Gastroesophageal sphincter (tissue), 4 donors: Measurements from ENCODE around the gene GMPR. TPM values are rescaled to one million over a fixed set of nuclear protein-coding genes. Genes with fewer than 3 reads are reported as not detected.

Experiments
- ATAC-seq: fragments of 150-250 bp; one replicate; pipeline ENCODE4 v1.9.1; 2016; ENCODE audit warnings: mild to moderate bottlenecking, moderate library complexity
- H3K27ac ChIP-seq, 4 donors: fragments of 200-600 bp; sonication (generic) in 3 of 4; 1 replicate in 3 of 4; 2 replicates in 1 of 4; pipeline ENCODE4 v1.5.1; 2016 to 2019
- H3K27me3 ChIP-seq: fragments of 200-600 bp; sonication (generic); one replicate; pipeline ENCODE4 v1.5.1; 2019
- H3K36me3 ChIP-seq, 2 donors: fragments of 200-600 bp; sonication (generic); one replicate each; pipeline ENCODE4 v1.5.1; 2019; ENCODE audit warnings: control low read depth in 1 of 2
- H3K4me1 ChIP-seq, 3 donors: fragments of 200-600 bp; sonication (generic); 1 replicate in 2 of 3; 2 replicates in 1 of 3; pipeline ENCODE4 v1.5.1; 2016 to 2019; ENCODE audit warnings: control low read depth in 2 of 3
- H3K4me3 ChIP-seq, 2 donors: fragments of 200-600 bp; sonication (generic); one replicate each; pipeline ENCODE4 v1.5.1; 2019; ENCODE audit warnings: mild to moderate bottlenecking in 1 of 2, moderate library complexity in 1 of 2
- H3K9me3 ChIP-seq, 3 donors: fragments of 200-600 bp; sonication (generic); one replicate each; pipeline ENCODE4 v1.5.1; 2017 to 2019; ENCODE audit warnings: control low read depth in 2 of 3
- EP300 ChIP-seq: sonication (generic); formaldehyde crosslinking; IDR thresholded peaks from one replicate; pipeline ENCODE4 v1.6.1; 2017; ENCODE audit warnings: antibody characterized with exemption, mild to moderate bottlenecking
- POLR2A ChIP-seq, 2 donors: fragments of 450-650 bp; IDR thresholded peaks; one replicate each; pipeline ENCODE4 v1.6.1; 2017; ENCODE audit warnings: antibody characterized with exemption in 2 of 2, mild to moderate bottlenecking in 2 of 2, moderate library complexity in 1 of 2
- POLR2AphosphoS5 ChIP-seq: sonication (generic); formaldehyde crosslinking; IDR thresholded peaks from one replicate; pipeline ENCODE4 v1.6.1; 2017; ENCODE audit warnings: antibody characterized with exemption
- WGBS, 2 donors: methylation state at CpG; one replicate each; pipeline ENCODE4 v1.1.5; 2018; ENCODE audit warnings: low coverage in 1 of 2; 5-methylcytosine and 5-hydroxymethylcytosine counted together
- total RNA-seq, 4 donors: library from RNA; depleted of rRNA; stranded (reverse); fragments of >200 nt; gene quantifications; one replicate each; pipeline ENCODE4 v1.1.0, GENCODE V29; 2016
- TF ChIP-seq, protein P1 (sequence below), 4 experiments: fragments of 200-600 bp in 2 of 4; fragments of 450-650 bp in 2 of 4; sonication (generic) in 1 of 4; IDR thresholded peaks; one replicate each; pipeline ENCODE4 v1.5.1; 2017 to 2019; ENCODE audit warnings: antibody characterized with exemption in 4 of 4, mild to moderate bottlenecking in 2 of 4, moderate library complexity in 2 of 4

The GMPR gene
- total RNA-seq, 4 donors from 2014 or later = 18.2 to 71.5 (median 45.6) TPM

DNA sequence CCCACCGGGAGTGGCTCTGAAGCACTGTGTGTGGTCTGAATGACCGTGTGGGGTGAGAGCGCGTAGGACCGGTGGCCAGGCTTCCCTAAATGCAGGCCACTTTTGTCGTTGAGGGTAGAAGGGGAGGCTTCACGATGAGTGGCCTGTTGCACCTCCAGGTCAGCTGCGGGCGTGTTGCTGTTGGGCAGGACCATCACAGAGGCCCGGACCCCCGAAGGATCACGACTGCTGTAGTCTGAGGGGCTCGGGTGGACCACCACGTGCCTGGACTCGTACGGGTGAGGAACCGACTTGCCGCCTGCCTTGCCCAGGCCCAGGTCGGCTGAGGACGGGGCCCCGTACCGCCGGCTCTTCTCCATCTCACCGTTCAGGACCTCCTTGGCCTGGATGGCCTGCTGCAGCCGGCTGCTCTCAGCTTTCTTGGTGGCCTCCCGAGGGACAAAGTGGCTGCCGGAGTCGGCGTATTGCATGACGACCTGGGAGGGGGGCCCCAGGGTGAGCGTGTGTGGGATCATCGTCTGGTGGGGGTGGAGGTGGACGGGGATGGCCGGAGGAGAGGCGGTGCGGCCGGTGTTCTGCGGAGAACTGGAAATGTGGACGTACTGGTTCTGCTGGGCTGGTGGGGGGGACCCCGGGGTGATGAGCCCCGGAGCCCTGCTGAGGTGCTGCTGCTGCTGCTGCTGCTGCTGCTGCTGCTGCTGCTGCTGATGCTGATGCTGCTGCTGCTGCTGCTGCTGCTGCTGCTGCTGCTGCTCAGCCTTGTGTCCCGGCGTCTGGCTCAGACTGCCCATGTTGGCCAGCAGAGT, 88.8 kb downstream of the GMPR start:
- H3K27me3 ChIP-seq = no peaks in the 10 kb centered on the region
- no peak for ATAC-seq
- H3K4me3 ChIP-seq = no peak overlapping the region
- WGBS, 2 donors = no CpG with 5 or more reads among the region's 43 CpGs
- TF ChIP-seq, protein P1, sequence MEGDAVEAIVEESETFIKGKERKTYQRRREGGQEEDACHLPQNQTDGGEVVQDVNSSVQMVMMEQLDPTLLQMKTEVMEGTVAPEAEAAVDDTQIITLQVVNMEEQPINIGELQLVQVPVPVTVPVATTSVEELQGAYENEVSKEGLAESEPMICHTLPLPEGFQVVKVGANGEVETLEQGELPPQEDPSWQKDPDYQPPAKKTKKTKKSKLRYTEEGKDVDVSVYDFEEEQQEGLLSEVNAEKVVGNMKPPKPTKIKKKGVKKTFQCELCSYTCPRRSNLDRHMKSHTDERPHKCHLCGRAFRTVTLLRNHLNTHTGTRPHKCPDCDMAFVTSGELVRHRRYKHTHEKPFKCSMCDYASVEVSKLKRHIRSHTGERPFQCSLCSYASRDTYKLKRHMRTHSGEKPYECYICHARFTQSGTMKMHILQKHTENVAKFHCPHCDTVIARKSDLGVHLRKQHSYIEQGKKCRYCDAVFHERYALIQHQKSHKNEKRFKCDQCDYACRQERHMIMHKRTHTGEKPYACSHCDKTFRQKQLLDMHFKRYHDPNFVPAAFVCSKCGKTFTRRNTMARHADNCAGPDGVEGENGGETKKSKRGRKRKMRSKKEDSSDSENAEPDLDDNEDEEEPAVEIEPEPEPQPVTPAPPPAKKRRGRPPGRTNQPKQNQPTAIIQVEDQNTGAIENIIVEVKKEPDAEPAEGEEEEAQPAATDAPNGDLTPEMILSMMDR (IDR thresholded peaks at IDR 0.05) = no peak
- TF ChIP-seq POLR2A (IDR thresholded peaks at IDR 0.05) = no peak
- no peak for TF ChIP-seq POLR2AphosphoS5
- peaks cover 0 to 26% of the 10 kb centered on the region in 2 donors for H3K36me3 ChIP-seq
- H3K9me3 ChIP-seq = no peaks in the 10 kb centered on the region
- peaks cover 4 to 43% (median 18%) of the 10 kb centered on the region in 3 donors for H3K4me1 ChIP-seq
- H3K27ac ChIP-seq = no peak overlapping the region

DNA sequence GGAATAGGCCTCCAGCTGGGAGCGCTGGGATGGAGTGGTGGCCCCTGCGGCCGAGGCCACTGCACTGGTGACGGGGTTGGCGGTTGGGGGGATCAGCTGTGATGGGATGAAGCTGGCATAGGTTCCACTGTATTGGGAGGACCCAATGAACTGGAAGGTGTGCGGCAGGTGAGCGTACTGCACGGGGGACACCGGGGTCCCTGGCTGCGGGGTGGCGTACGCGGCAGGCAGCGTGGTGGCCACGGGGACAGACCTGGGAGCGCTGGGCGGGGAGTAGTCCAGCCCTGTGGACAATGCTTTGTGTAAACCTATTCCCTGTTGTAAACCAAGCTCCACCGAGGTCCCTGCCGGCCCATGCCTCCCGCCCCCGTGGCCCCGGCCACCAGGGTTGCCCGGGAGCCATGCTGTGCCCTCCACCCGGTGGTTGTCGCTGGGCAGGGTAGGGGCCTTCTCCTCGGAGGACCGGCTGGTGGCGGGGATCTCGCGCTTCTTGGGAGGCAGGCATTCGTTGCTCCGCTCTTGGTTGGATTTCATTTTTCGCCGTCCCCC, 89.5 kb downstream of the GMPR start:
- Histone ChIP-seq H3K9me3 (no peaks in the 10 kb centered on the region), H3K4me3 (no peak overlapping the region), H3K27ac (no peak overlapping the region), H3K27me3 (no peaks in the 10 kb centered on the region), H3K4me1 (peaks cover 4 to 43% (median 15%) of the 10 kb centered on the region in 3 donors), H3K36me3 (peaks cover 0 to 26% of the 10 kb centered on the region in 2 donors)
- ATAC-seq = no peak
- 94% methylated on average over 9 of the region's 34 CpGs; no CpG with 5 or more reads in 1 of the 2 donors for WGBS, 2 donors
- TF ChIP-seq, protein P1 (IDR thresholded peaks at IDR 0.05) = no peak
- no peak for TF ChIP-seq EP300
- no peak for TF ChIP-seq POLR2AphosphoS5
- TF ChIP-seq POLR2A (IDR thresholded peaks at IDR 0.05) = no peak

DNA sequence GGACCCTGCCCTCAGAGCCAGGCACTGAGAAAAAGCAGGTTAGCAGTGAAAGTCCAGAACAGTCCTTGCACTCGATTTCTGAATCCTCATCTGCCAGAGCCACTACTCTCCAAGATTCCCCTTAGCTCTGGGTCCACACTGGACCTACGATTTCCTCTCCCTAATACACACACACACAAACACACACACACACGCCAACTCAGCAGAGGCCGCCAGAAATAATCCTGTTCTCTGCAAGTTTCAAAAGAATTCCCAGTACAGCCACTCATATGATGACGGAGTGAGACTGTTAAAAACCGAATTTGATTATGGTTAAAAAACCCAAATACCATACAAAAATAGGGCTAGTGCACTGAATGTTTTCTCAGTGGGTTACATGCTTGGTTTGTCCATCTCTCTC, 90.8 kb downstream of the GMPR start:
- Histone ChIP-seq H3K4me1 (peaks cover 4 to 43% (median 12%) of the 10 kb centered on the region in 3 donors), H3K9me3 (no peaks in the 10 kb centered on the region), H3K27me3 (no peaks in the 10 kb centered on the region), H3K4me3 (no peak overlapping the region), H3K36me3 (peaks cover 0 to 26% of the 10 kb centered on the region in 2 donors), H3K27ac (no peak overlapping the region)
- TF ChIP-seq EP300 (no peak), POLR2AphosphoS5 (no peak), POLR2A (IDR thresholded peaks at IDR 0.05) (no peak)
- TF ChIP-seq, protein P1 (IDR thresholded peaks at IDR 0.05) = no peak
- 88 to 96% methylated on average over 4 to 5 of the region's 6 CpGs for WGBS, 2 donors
- ATAC-seq = no peak

DNA sequence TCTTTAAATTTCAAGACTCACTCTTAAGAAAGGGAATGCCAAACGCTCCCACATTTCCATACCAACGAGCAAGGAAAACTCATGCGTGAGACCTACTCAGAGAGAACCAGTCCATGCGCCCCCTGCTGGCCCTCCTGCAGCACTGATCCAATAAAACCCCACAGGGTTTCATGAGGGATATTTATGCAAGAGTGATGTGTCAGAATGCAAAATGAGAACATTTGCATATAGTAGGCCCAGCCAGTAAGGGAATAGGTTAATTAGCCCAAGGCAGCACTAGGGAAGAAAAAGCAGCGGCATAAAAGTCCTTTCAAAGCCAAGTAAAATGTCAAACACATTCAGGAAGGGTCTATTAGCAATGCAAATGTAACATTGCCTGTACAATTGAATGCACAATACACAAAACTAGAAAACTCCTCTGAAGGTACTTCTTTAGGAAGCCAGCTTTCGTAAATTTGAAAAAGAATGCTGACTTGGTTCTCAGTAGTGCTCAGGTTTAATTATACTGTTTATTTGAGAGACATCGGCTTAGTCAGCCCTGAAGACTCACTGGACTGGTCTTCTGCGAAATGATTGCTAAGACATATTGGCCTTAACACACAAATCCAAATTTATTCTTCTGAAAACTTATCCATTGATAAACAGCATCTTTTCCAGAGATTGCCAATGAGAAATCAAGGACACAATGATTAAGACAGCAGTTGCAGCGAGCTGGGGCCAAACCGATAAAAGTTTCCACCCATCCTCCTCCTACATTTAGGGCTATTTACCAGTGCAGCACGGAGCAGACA, 93.2 kb downstream of the GMPR start:
- no peaks in the 10 kb centered on the region for H3K9me3 ChIP-seq
- peak; percentile 63 for ATAC-seq
- no peak overlapping the region for H3K4me3 ChIP-seq
- TF ChIP-seq EP300 (no peak), POLR2AphosphoS5 (no peak), POLR2A (IDR thresholded peaks at IDR 0.05) (no peak)
- TF ChIP-seq, protein P1 (IDR thresholded peaks at IDR 0.05) = peak; percentile 87 to 96 (median 89)
- no peak overlapping the region for H3K27ac ChIP-seq
- WGBS, 2 donors = 28 to 34% methylated on average over 10 to 11 of the region's 11 CpGs
- peaks cover 0 to 18% of the 10 kb centered on the region in 2 donors for H3K36me3 ChIP-seq
- H3K27me3 ChIP-seq = no peaks in the 10 kb centered on the region
- peaks cover 4 to 54% (median 12%) of the 10 kb centered on the region in 3 donors for H3K4me1 ChIP-seq
